HG03066 (cell line): ENCODE results near the gene TRAF5.
"Not testable (repeated sequence)": the region's sequence is repeated elsewhere in the genome, so short reads cannot be mapped to it uniquely, and the experiment has no call there.

Source experiments
- ATAC-seq: cut with Tn5 transposase; IDR thresholded peaks from one replicate; pipeline ENCODE4 v1.9.1; 2021; ENCODE audit warnings: low read depth; ENCODE audit not compliant: unreplicated experiment

Gene TRAF5

GRCh38 chr1:211326528-211327345, at the start of gene TRAF5:
Gene TRAF5, plus strand, starts transcription at chr1:211326833. Its CDS starts 26,407 bp downstream, at chr1:211353240.
- peak; percentile 34 for ATAC-seq

GRCh38 chr1:211279340-211279739, 47.3 kb upstream of the TRAF5 start:
- no peak for ATAC-seq

GRCh38 chr1:211280910-211281309, 45.7 kb upstream of the TRAF5 start:
- ATAC-seq = no peak

- ATAC-seq = no peak
These were observed 45.2 kb upstream of the TRAF5 start for GRCh38 chr1:211281320-211282022.

GRCh38 chr1:211282023-211282373, 44.6 kb upstream of the TRAF5 start:
- ATAC-seq = no peak

- ATAC-seq = no peak
These were observed 41.4 kb upstream of the TRAF5 start for GRCh38 chr1:211285196-211285595.

- no peak for ATAC-seq
These were observed 39.4 kb upstream of the TRAF5 start for GRCh38 chr1:211287218-211287617.

- no peak for ATAC-seq
These were observed 34.2 kb upstream of the TRAF5 start for GRCh38 chr1:211292411-211292810.

GRCh38 chr1:211296396-211296795, 30.2 kb upstream of the TRAF5 start:
- no peak for ATAC-seq

- peak; percentile 94 for ATAC-seq
These were observed 21.6 kb upstream of the TRAF5 start for GRCh38 chr1:211305044-211305443.

GRCh38 chr1:211309617-211310016, 17.0 kb upstream of the TRAF5 start:
- no peak for ATAC-seq

GRCh38 chr1:211313392-211313791, 13.2 kb upstream of the TRAF5 start:
- no peak for ATAC-seq

- no peak for ATAC-seq
These were observed 7.9 kb upstream of the TRAF5 start for GRCh38 chr1:211318576-211319280.

GRCh38 chr1:211319892-211320291, 6.7 kb upstream of the TRAF5 start:
- ATAC-seq = no peak

GRCh38 chr1:211320980-211321379, 5.7 kb upstream of the TRAF5 start:
- no peak for ATAC-seq

- not testable (repeated sequence) for ATAC-seq
These were observed 5.0 kb upstream of the TRAF5 start for GRCh38 chr1:211321646-211322045.

- ATAC-seq = peak; percentile 42
These were observed 3.2 kb upstream of the TRAF5 start for GRCh38 chr1:211323156-211324063.

- ATAC-seq = no peak
These were observed 1.4 kb upstream of the TRAF5 start for GRCh38 chr1:211324992-211325775.

- no peak for ATAC-seq
These were observed 499 bp upstream of the TRAF5 start for GRCh38 chr1:211326140-211326527.
